Psoas muscle (tissue), 8 donors: ENCODE measurements around the gene LDLR. TPM values are rescaled to one million over a fixed set of nuclear protein-coding genes. Genes with fewer than 3 reads are reported as not detected.
"Not testable (repeated sequence)": the region's sequence is repeated elsewhere in the genome, so short reads cannot be mapped to it uniquely, and the experiment has no call there.

ENCODE experiments used
- ATAC-seq, 4 donors: fragments of 200-7000 bp; cut with Tn5 transposase; one replicate each; pipeline ENCODE4 v1.9.1; 2020; ENCODE audit warnings: moderate library complexity in 3 of 4, mild to moderate bottlenecking in 2 of 4
- DNase-seq, 2 donors: peaks; one replicate each; pipeline ENCODE4 v3.0.0-alpha.2; 2020
- H3K27ac ChIP-seq: fragments of 200-600 bp; one replicate; pipeline ENCODE4 v1.8.0; 2022
- H3K27me3 ChIP-seq, 3 donors: fragments of 200-600 bp in 1 of 3; one replicate each; pipeline versions ENCODE4 v1.6.1 to v1.8.0; 2013 to 2022; ENCODE audit warnings: low read length in 2 of 3, mild to moderate bottlenecking in 2 of 3, moderate library complexity in 1 of 3; ENCODE audit not compliant: insufficient read depth in 3 of 3
- H3K36me3 ChIP-seq, 2 donors: fragments of 200-600 bp in 1 of 2; one replicate each; pipeline versions ENCODE4 v1.6.1 to v1.8.0; 2013 to 2022; ENCODE audit warnings: low read depth in 1 of 2, mild to moderate bottlenecking in 1 of 2, moderate library complexity in 1 of 2; ENCODE audit not compliant: insufficient read depth in 1 of 2
- H3K4me1 ChIP-seq: fragments of 200-600 bp; one replicate; pipeline ENCODE4 v1.8.0; 2022
- H3K4me3 ChIP-seq: fragments of 200-600 bp; one replicate; pipeline ENCODE4 v1.8.0; 2022; ENCODE audit warnings: mild to moderate bottlenecking
- H3K9me3 ChIP-seq: fragments of 200-600 bp; one replicate; pipeline ENCODE4 v1.8.0; 2022
- CTCF ChIP-seq: fragments of 200-600 bp; IDR thresholded peaks from one replicate; pipeline ENCODE4 v1.8.0; 2022; ENCODE audit warnings: antibody characterized with exemption
- WGBS, 3 donors: extraction: QIAGEN DNeasy Blood & Tissue Kit; methylation state at CpG; one replicate each; pipeline versions ENCODE4 v1.1.6 to v1.1.7; 2013; 5-methylcytosine and 5-hydroxymethylcytosine counted together
- intact Hi-C, 2 donors: fragments of 100-400 bp; cut with DNase I; formaldehyde crosslinking; loops; one replicate each; pipeline versions ENCODE4 v1.11.0 to v1.14.2; 2022
- polyA plus RNA-seq, 3 donors: library from polyadenylated mRNA; stranded (reverse); fragments of 200-250 nt; gene quantifications; one replicate each; pipeline ENCODE4 v1.2.3, GENCODE V29; 2013
- total RNA-seq, 4 donors: library from RNA; stranded (reverse); fragmentation: NEBNext Ultra II Directional in 2 of 4; extraction: Animal tissue kit (Norgen Biotek cat#: 25700) in 2 of 4; gene quantifications; one replicate each; pipeline versions ENCODE4 v1.2.1 to v1.2.4, GENCODE V29; 2021 to 2023
- donor health status: healthy with polysubstance abuse.
- donor health status: DM: no; HTN: no; CAD: no; lungs with moderate emphysema.
- donor health status: Bipolar disorder and iron deficiency.
- donor health status: healthy.
- donor health status: DM: yes; HTN: yes; CAD: no.
- donor health status: DM: no; HTN: no; CAD: no.
- donor health status: DM: no; HTN: no; CAD: no.
- donor health status: DM: yes; HTN: yes; CAD: no.

The LDLR gene
- total and polyA plus RNA-seq, 7 donors = 1.7 to 10.1 (median 3.4) TPM

- intact Hi-C loops = no loop called here
- 76 to 84% (median 78%) methylated on average over 15 of the region's 15 CpGs for WGBS, 3 donors
- no peaks in the 10 kb centered on the region for H3K36me3 ChIP-seq
- peak overlapping the region; percentile 1 for H3K27ac ChIP-seq
- no peak for TF ChIP-seq CTCF
- H3K4me1 ChIP-seq = peaks cover 13% of the 10 kb centered on the region
- no peak for DNase-seq
- peaks cover 0 to 50% (median 4%) of the 10 kb centered on the region in 3 donors for H3K27me3 ChIP-seq
- H3K4me3 ChIP-seq = no peak overlapping the region
- no peak for ATAC-seq
- H3K9me3 ChIP-seq = no peaks in the 10 kb centered on the region
Observed at GRCh38 chr19:11093689-11094238, 4.5 kb downstream of the LDLR start.

GRCh38 chr19:11094520-11094894, 5.2 kb downstream of the LDLR start:
- Histone ChIP-seq H3K27me3 (peaks cover 0 to 42% (median 4%) of the 10 kb centered on the region in 3 donors), H3K9me3 (no peaks in the 10 kb centered on the region), H3K4me3 (no peak overlapping the region), H3K4me1 (peaks cover 9% of the 10 kb centered on the region), H3K27ac (peak overlapping the region; percentile 53), H3K36me3 (no peaks in the 10 kb centered on the region)
- TF ChIP-seq CTCF = no peak
- 80 to 91% (median 87%) methylated on average over 4 of the region's 4 CpGs for WGBS, 3 donors
- DNase-seq = no peak
- intact Hi-C loops = no loop called here
- no peak for ATAC-seq

- 28 to 46% (median 31%) methylated on average over 10 of the region's 10 CpGs for WGBS, 3 donors
- peaks cover 9% of the 10 kb centered on the region for H3K4me1 ChIP-seq
- TF ChIP-seq CTCF = no peak
- H3K9me3 ChIP-seq = no peaks in the 10 kb centered on the region
- intact Hi-C loops = no loop called here
- no peaks in the 10 kb centered on the region for H3K36me3 ChIP-seq
- H3K4me3 ChIP-seq = no peak overlapping the region
- DNase-seq (peak; percentile 48 to 73), ATAC-seq (peak; percentile 44 to 61 (median 56))
- peak overlapping the region; percentile 66 for H3K27ac ChIP-seq
- H3K27me3 ChIP-seq = peaks cover 0 to 35% (median 11%) of the 10 kb centered on the region in 3 donors
Observed at GRCh38 chr19:11096210-11096841, 7.1 kb downstream of the LDLR start.

- 73 to 84% (median 81%) methylated on average over 6 of the region's 6 CpGs for WGBS, 3 donors
- H3K4me3 ChIP-seq, H3K36me3 ChIP-seq, H3K9me3 ChIP-seq, DNase-seq, H3K27ac ChIP-seq, ATAC-seq, intact Hi-C loops, H3K4me1 ChIP-seq: not testable (repeated sequence)
- H3K27me3 ChIP-seq = peaks cover 0 to 34% (median 7%) of the 10 kb centered on the region in 3 donors
Observed at GRCh38 chr19:11097367-11097766, 8.1 kb downstream of the LDLR start.

GRCh38 chr19:11098327-11098726, 9.1 kb downstream of the LDLR start:
- no peak overlapping the region for H3K27ac ChIP-seq
- H3K4me1 ChIP-seq = peaks cover 9% of the 10 kb centered on the region
- DNase-seq (no peak), ATAC-seq (no peak)
- H3K36me3 ChIP-seq = peaks cover 0 to 9% of the 10 kb centered on the region in 2 donors
- peaks cover 0 to 38% (median 10%) of the 10 kb centered on the region in 3 donors for H3K27me3 ChIP-seq
- WGBS, 3 donors = 94 to 97% (median 95%) methylated on average over 2 of the region's 2 CpGs
- H3K9me3 ChIP-seq = no peaks in the 10 kb centered on the region
- no peak for TF ChIP-seq CTCF
- no peak overlapping the region for H3K4me3 ChIP-seq
- intact Hi-C loops = no loop called here
